GM12878 (cell line): Measurements from ENCODE around the gene CSTPP1. TPM values are rescaled to one million over a fixed set of nuclear protein-coding genes. Genes with fewer than 3 reads are reported as not detected.
"Not testable (repeated sequence)": the region's sequence is repeated elsewhere in the genome, so short reads cannot be mapped to it uniquely, and the experiment has no call there.

Experiments
- ATAC-seq: fragments of 200-7000 bp; cut with Tn5 transposase; 3 replicates; pipeline ENCODE4 v1.9.1; 2020; ENCODE audit warnings: mild to moderate bottlenecking, moderate library complexity
- BruUV-seq: library from RNA; stranded (reverse); fragments of 400-500 nt; replicated peaks from 2 replicates; lab custom pipeline; 2021; lab: Mats Ljungman, UMichigan
- CTCF ChIA-PET: fragments of 300-600 bp; sonication (Branson Sonifier 250); formaldehyde crosslinking; extraction: SDS; loops from one replicate; lab custom pipeline; 2021; ENCODE audit warnings: inconsistent platforms; lab: Yijun Ruan, JAX
- POLR2A ChIA-PET: fragments of 350-600 bp; formaldehyde crosslinking; extraction: SDS; loops from one replicate; lab custom pipeline; 2021; ENCODE audit warnings: inconsistent platforms; lab: Charles Lee
- RAD21 ChIA-PET: fragments of 300-600 bp; sonication (Branson Sonifier 250); formaldehyde crosslinking; loops from one replicate; lab custom pipeline; 2023; ENCODE audit warnings: antibody characterized with exemption; ENCODE audit not compliant: unreplicated experiment; lab: Charles Lee
- SMC1A ChIA-PET: fragments of 300-600 bp; sonication (Branson Sonifier 250); formaldehyde crosslinking; loops from one replicate; lab custom pipeline; 2023; ENCODE audit not compliant: unreplicated experiment, uncharacterized antibody; lab: Charles Lee
- DNase-seq: peaks from one replicate; pipeline ENCODE4 v3.0.0-alpha.2; 2011; ENCODE audit warnings: low read depth, low spot score
- FAIRE-seq: peaks from 3 replicates; lab custom pipeline; 2011; peaks lifted over from hg19 to GRCh38; lab: Jason Lieb, UNC
- H2AFZ ChIP-seq: 2 replicates; pipeline ENCODE4 v1.6.0; 2011; ENCODE audit warnings: low read depth, low read length, control low read depth; ENCODE audit not compliant: control insufficient read depth
- H3K27ac ChIP-seq: 2 replicates; pipeline ENCODE4 v1.5.1; 2011; ENCODE audit warnings: control low read depth; ENCODE audit not compliant: control insufficient read depth, insufficient read depth
- H3K27me3 ChIP-seq, 2 experiments: replicated peaks in 1 of 2; 2 replicates each; pipeline versions ENCODE4 v1.6.0 to v1.6.1; 2011; ENCODE audit warnings: low read length in 1 of 2; ENCODE audit not compliant: control insufficient read depth in 2 of 2, insufficient read depth in 2 of 2
- H3K36me3 ChIP-seq, 2 experiments: 2 replicates each; pipeline ENCODE4 v1.5.1; 2011; ENCODE audit warnings: low read length in 1 of 2; ENCODE audit not compliant: control insufficient read depth in 2 of 2, insufficient read depth in 2 of 2
- H3K4me1 ChIP-seq: 2 replicates; pipeline ENCODE4 v1.6.1; 2011; ENCODE audit warnings: mild to moderate bottlenecking, low read length, moderate library complexity, mixed read lengths; ENCODE audit not compliant: control insufficient read depth, insufficient read depth
- H3K4me2 ChIP-seq: 2 replicates; pipeline ENCODE4 v1.6.0; 2011; ENCODE audit warnings: control low read depth; ENCODE audit not compliant: control insufficient read depth, insufficient read depth
- H3K4me3 ChIP-seq: fragments of 200-600 bp; sonication (generic); 2 replicates; pipeline ENCODE4 v1.5.1; 2016
- H3K79me2 ChIP-seq: 2 replicates; pipeline ENCODE4 v1.6.0; 2011; ENCODE audit warnings: low read length; ENCODE audit not compliant: control insufficient read depth, insufficient read depth
- H3K9ac ChIP-seq: 2 replicates; pipeline ENCODE4 v1.8.0; 2011; ENCODE audit warnings: low read length, control low read depth, mixed read lengths; ENCODE audit not compliant: control insufficient read depth, insufficient read depth
- H3K9me3 ChIP-seq: replicated peaks from 3 replicates; pipeline ENCODE4 v1.5.1; 2011; ENCODE audit warnings: mild to moderate bottlenecking, low read length; ENCODE audit not compliant: control insufficient read depth, insufficient read depth
- H4K20me1 ChIP-seq: 2 replicates; pipeline ENCODE4 v1.6.0; 2011; ENCODE audit not compliant: control insufficient read depth, insufficient read depth
- ATF3 ChIP-seq: IDR thresholded peaks from 2 replicates; pipeline ENCODE4 v1.6.1; 2011; ENCODE audit warnings: low read depth, mild to moderate bottlenecking, low read length, moderate library complexity, borderline replicate concordance; ENCODE audit errors: extremely low read depth
- BHLHE40 ChIP-seq, 2 experiments: fragments of 450-650 bp in 1 of 2; IDR thresholded peaks; 2 replicates each; pipeline ENCODE4 v1.6.1; 2011 to 2017; ENCODE audit warnings: low read depth in 2 of 2, borderline replicate concordance in 1 of 2, improper control_type of control experiment in 1 of 2, low read length in 1 of 2, mild to moderate bottlenecking in 1 of 2
- MYC ChIP-seq: IDR thresholded peaks from 2 replicates; pipeline ENCODE4 v1.6.1; 2011; ENCODE audit warnings: mild to moderate bottlenecking, low read length, moderate library complexity, inconsistent platforms; ENCODE audit not compliant: insufficient read depth, insufficient replicate concordance, insufficient read length, severe bottlenecking
- STAT1 ChIP-seq: fragments of 450-650 bp; conservative IDR thresholded peaks from 2 replicates; pipeline ENCODE4 v1.6.1; 2014; ENCODE audit warnings: antibody characterized with exemption, mild to moderate bottlenecking
- ZNF217 ChIP-seq: fragments of 450-650 bp; IDR thresholded peaks from 2 replicates; pipeline ENCODE4 v1.6.1; 2017; ENCODE audit warnings: antibody characterized with exemption, mild to moderate bottlenecking
- WGBS: methylation state at CpG from one replicate; pipeline ENCODE4 v1.1.6; 2016; ENCODE audit warnings: low lambda C conversion rate; ENCODE audit not compliant: insufficient replicate concordance, insufficient coverage; ENCODE audit errors: missing lambda C conversion rate; 5-methylcytosine and 5-hydroxymethylcytosine counted together
- in situ Hi-C: fragments of 300-500 bp; cut with MboI; formaldehyde crosslinking; loops from 9 replicates; pipeline ENCODE4 v1.14.3; 2018; ENCODE audit warnings: mixed read lengths
- intact Hi-C: fragments of 100-400 bp; cut with micrococcal nuclease; formaldehyde crosslinking; loops from one replicate; pipeline ENCODE4 v1.14.2; 2022; ENCODE audit not compliant: unreplicated experiment
- polyA plus RNA-seq, 11 experiments: library from polyadenylated mRNA; depleted of rRNA in 4 of 11; unstranded in 6 of 11; stranded (reverse) in 5 of 11; fragments of >200 nt; fragmentation: Nextera tagmentation in 4 of 11; fragmentation: Illumina TruSeq in 1 of 11; extraction: Ambion mirVana in 4 of 11; extraction: Trizol in 1 of 11; gene quantifications; 1 replicate in 1 of 11; 2 replicates in 10 of 11; pipeline versions ENCODE4 v1.2.1 to v1.2.3, GENCODE V29; 2011 to 2016; ENCODE audit warnings: inconsistent platforms in 2 of 11, missing spikeins in 2 of 11, low read depth in 1 of 11
- total RNA-seq, 4 experiments: library from RNA; depleted of rRNA in 3 of 4; stranded (reverse); fragments of >200 nt in 3 of 4; fragmentation: Illumina TruSeq in 1 of 4; extraction: Trizol in 1 of 4; gene quantifications; 2 replicates each; pipeline versions ENCODE4 v1.2.1 to v1.2.3, GENCODE V29; 2013 to 2021
- TF ChIP-seq, protein P1 (sequence below): fragments of 450-650 bp; IDR thresholded peaks from 2 replicates; pipeline ENCODE4 v1.6.1; 2014; ENCODE audit warnings: mild to moderate bottlenecking
- TF ChIP-seq, protein P2 (sequence below): fragments of 450-650 bp; IDR thresholded peaks from 2 replicates; pipeline ENCODE4 v1.6.1; 2017; ENCODE audit warnings: low read depth, mild to moderate bottlenecking, moderate library complexity

CSTPP1 gene
- total and polyA plus RNA-seq, 10 of the 15 experiments (the other 5 are each of a cell fraction or from before 2014, with no cell fraction given), result 7.1 to 23.4 (median 17.5) TPM

GRCh38 chr11:46997796-46998195, 61.2 kb downstream of the CSTPP1 start:
- in situ Hi-C loops, H3K27me3 ChIP-seq, H3K79me2 ChIP-seq, H3K9me3 ChIP-seq, H3K4me2 ChIP-seq, H2AFZ ChIP-seq, intact Hi-C loops, FAIRE-seq, RAD21 ChIA-PET, H3K4me3 ChIP-seq, H3K9ac ChIP-seq, H3K36me3 ChIP-seq, ATAC-seq, H3K27ac ChIP-seq, DNase-seq, H3K4me1 ChIP-seq, BruUV-seq, H4K20me1 ChIP-seq: not testable (repeated sequence)
- 92% methylated on average over 14 of the region's 14 CpGs for WGBS
- ChIA-PET SMC1A (interaction anchor here (0.8 to 2.1 kb wide), 5 partner anchors 8 to 155 kb away, joined by 3 to 6 read pairs (median 4); no protein-coding TSS in a partner anchor), POLR2A (interaction anchor here (0.6 kb wide), 1 partner anchor 9 kb away, joined by 5 read pairs; no protein-coding TSS in a partner anchor), CTCF (interaction anchor here (1.0 to 3.5 kb wide), 3 partner anchors 17 to 156 kb away, joined by 3 to 11 read pairs (median 3); no protein-coding TSS in a partner anchor)

- no peak overlapping the region for H3K27ac ChIP-seq
- ChIA-PET POLR2A (no interaction called here), SMC1A (interaction anchor here (1.5 to 2.1 kb wide), 3 partner anchors 13 to 153 kb away, joined by 6 read pairs; no protein-coding TSS in a partner anchor), RAD21 (no interaction called here), CTCF (interaction anchor here (0.7 to 3.5 kb wide), 3 partner anchors 69 to 260 kb away, joined by 3 to 11 read pairs (median 3); no protein-coding TSS in a partner anchor)
- ATAC-seq (no peak), DNase-seq (no peak), FAIRE-seq (no peak)
- H3K4me1 ChIP-seq, result peaks cover 23% of the 10 kb centered on the region
- no peaks in the 10 kb centered on the region for H4K20me1 ChIP-seq
- H3K4me3 ChIP-seq, result no peak overlapping the region
- H2AFZ ChIP-seq, result no peak overlapping the region
- no peaks in the 10 kb centered on the region for H3K79me2 ChIP-seq
- intact Hi-C loops, result no loop called here
- TF ChIP-seq, protein P1, sequence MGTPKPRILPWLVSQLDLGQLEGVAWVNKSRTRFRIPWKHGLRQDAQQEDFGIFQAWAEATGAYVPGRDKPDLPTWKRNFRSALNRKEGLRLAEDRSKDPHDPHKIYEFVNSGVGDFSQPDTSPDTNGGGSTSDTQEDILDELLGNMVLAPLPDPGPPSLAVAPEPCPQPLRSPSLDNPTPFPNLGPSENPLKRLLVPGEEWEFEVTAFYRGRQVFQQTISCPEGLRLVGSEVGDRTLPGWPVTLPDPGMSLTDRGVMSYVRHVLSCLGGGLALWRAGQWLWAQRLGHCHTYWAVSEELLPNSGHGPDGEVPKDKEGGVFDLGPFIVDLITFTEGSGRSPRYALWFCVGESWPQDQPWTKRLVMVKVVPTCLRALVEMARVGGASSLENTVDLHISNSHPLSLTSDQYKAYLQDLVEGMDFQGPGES, result no peak
- TF ChIP-seq ATF3 (no peak), BHLHE40 (IDR thresholded peaks at IDR 0.05; ENCODE audit: borderline replicate concordance in 1 of 2, low read depth in 2 of 2, low read length in 1 of 2) (no peak), MYC (no peak), STAT1 (no peak), ZNF217 (no peak)
- TF ChIP-seq, protein P2, sequence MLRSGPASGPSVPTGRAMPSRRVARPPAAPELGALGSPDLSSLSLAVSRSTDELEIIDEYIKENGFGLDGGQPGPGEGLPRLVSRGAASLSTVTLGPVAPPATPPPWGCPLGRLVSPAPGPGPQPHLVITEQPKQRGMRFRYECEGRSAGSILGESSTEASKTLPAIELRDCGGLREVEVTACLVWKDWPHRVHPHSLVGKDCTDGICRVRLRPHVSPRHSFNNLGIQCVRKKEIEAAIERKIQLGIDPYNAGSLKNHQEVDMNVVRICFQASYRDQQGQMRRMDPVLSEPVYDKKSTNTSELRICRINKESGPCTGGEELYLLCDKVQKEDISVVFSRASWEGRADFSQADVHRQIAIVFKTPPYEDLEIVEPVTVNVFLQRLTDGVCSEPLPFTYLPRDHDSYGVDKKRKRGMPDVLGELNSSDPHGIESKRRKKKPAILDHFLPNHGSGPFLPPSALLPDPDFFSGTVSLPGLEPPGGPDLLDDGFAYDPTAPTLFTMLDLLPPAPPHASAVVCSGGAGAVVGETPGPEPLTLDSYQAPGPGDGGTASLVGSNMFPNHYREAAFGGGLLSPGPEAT, result no peak
- H3K9me3 ChIP-seq, result no peaks in the 10 kb centered on the region
- in situ Hi-C loops, result no loop called here
- H3K36me3 ChIP-seq, result no peaks in the 10 kb centered on the region
- no peaks in the 10 kb centered on the region for H3K27me3 ChIP-seq
- BruUV-seq, result no TSS peak
- H3K4me2 ChIP-seq, result no peak overlapping the region
- no peak overlapping the region for H3K9ac ChIP-seq
Observed at GRCh38 chr11:46999217-46999616, 62.7 kb downstream of the CSTPP1 start.
